GM12891 (cell line): Measurements from ENCODE around the gene PGLYRP1.

Experiments used
- DNase-seq: peaks from one replicate; pipeline ENCODE4 v3.0.0; 2011; ENCODE audit warnings: low spot score; ENCODE audit not compliant: insufficient read length
- FAIRE-seq: peaks from 2 replicates; lab custom pipeline; 2011; peaks lifted over from hg19 to GRCh38; lab: Jason Lieb, UNC
- PAX5 ChIP-seq: IDR thresholded peaks from 2 replicates; pipeline ENCODE4 v1.6.1; 2011; ENCODE audit warnings: low read length, moderate library complexity, mild to moderate bottlenecking; ENCODE audit not compliant: insufficient read depth, severe bottlenecking
- POLR2A ChIP-seq: IDR thresholded peaks from 2 replicates; pipeline ENCODE4 v1.6.1; 2011; ENCODE audit warnings: low read depth, low read length, control low read depth
- POLR2AphosphoS5 ChIP-seq: IDR thresholded peaks from 2 replicates; pipeline ENCODE4 v1.6.1; 2011; ENCODE audit warnings: low read depth, low read length, control low read depth
- POU2F2 ChIP-seq: IDR thresholded peaks from 2 replicates; pipeline ENCODE4 v1.6.1; 2011; ENCODE audit warnings: low read depth, mild to moderate bottlenecking, control low read depth, low read length, moderate library complexity
- SPI1 ChIP-seq: IDR thresholded peaks from 2 replicates; pipeline ENCODE4 v1.6.1; 2011; ENCODE audit warnings: low read depth, low read length, control low read depth
- TAF1 ChIP-seq: IDR thresholded peaks from 2 replicates; pipeline ENCODE4 v1.6.1; 2011; ENCODE audit warnings: low read depth, low read length, control low read depth

PGLYRP1 gene

DNA sequence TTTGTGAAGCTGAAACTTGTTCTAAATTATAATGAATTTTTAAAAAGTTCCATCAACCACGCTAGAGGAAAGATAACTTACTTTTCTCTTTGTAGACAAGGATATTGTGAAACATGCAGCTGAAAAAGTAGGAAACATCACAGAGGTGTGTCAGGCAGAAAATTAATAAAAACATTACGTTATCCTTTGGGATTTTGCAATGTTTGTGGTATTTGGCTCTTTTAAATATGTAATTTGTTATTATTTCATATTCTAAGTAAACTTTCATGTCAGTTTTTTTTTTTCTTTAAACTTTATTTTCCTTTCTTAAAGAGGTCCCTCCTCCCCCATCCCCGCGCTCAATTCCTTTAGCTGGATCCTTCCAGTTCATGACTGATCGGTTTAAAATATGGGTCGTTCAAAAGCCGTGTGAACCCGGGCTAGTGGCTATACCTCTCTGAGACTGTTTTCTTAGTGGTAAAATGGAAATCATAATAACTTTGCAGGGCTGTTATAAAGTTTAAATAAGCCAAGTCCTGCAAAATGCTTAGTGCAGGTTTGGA, 28.3 kb downstream of the PGLYRP1 start:
- DNase-seq (no peak), FAIRE-seq (no peak)
- no peak for TF ChIP-seq SPI1

DNA sequence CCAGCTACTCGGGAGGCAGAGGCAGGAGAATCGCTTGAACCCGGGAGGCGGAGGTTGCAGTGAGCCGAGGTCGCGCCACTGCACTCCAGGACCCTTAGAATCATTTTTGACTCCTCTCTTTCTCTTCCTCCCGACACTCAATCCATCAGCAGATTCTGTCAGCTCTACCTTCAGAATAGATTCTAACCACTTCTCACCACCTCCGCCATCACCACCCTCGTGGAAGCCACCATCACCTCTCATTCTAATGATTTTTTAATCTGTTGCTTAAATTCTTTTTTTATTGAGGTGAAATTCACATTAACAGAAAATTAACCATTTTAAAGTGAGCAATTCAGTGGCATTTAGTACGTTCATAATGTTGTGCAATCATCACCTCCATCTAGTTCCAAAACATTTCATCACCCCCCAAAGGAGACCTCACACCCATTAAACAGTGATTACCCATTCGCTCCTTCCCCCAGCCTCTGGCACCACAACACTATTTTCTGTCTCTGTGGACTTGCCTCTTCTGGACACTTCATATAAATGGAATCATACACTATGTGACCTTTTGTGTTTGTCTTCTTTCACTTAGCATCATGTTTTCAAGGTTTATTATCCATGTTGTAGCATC, 32.6 kb downstream of the PGLYRP1 start:
- TF ChIP-seq TAF1 (no peak), POLR2AphosphoS5 (no peak), POU2F2 (no peak), POLR2A (no peak)
- no peak for DNase-seq
- no peak for FAIRE-seq

DNA sequence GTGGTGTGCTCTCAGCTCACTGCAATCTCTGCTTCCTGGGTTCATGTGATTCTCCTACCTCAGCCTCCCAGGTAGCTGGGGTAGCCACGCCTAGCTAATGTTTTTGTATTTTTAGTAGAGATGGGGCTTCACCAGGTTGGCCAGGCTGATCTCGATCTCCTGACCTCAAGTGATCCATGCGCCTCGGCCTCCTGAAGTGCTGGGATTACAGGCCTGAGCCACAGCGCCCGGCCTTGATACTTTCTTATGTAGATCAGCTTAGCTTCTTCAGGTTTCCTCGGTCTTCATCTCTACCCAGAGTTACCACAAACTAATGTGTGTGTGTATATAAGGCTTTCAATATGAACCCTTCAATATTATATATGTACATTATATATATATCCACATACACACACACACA, 37.5 kb downstream of the PGLYRP1 start:
- TF ChIP-seq POLR2AphosphoS5 (no peak), TAF1 (no peak), PAX5 (no peak), POU2F2 (no peak), SPI1 (no peak)
- no peak for DNase-seq
- FAIRE-seq = no peak

DNA sequence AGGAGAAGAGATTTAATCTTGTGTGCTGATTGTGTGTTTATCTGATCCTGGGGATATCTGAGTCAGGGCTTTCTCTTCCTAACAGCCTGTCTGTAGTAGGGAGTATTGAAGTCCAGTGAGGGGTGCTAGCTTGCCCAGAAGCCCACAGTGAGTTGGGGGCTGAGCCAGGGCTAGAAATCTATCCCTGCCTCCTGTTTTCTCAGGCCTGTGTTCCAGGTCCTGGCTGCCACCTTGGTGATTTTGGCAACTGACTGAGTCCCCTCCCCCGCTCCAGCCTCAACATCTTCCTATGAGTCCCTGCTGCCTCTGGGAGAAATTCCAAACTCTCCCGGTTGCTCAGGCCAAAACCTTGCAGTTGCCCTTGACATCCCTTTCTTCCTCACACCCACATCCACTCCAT, 41.5 kb downstream of the PGLYRP1 start:
- DNase-seq (no peak), FAIRE-seq (no peak)
- TF ChIP-seq POLR2AphosphoS5 = no peak
- no peak for TF ChIP-seq POLR2A
- TF ChIP-seq PAX5 = no peak
- no peak for TF ChIP-seq POU2F2
- no peak for TF ChIP-seq TAF1
- TF ChIP-seq SPI1 = no peak

DNA sequence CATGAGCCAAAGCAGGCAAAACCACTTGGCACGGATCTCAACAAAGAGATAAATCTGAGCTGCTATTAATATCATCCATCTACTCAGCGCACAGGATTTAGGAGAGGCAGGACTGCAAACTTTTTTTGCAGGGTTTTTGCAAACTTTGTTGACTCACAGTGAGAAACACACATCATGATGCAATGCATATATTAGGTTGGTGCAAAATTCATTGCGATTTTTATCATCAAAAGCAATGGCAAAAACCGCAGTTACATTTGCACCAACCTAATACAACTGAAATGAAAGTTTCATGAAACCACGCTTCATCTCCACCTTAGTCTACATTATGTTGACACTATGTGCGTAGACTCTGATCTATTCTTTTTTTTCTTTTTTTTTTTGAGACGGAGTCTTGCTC, 44.7 kb downstream of the PGLYRP1 start:
- DNase-seq (no peak), FAIRE-seq (no peak)
- TF ChIP-seq TAF1 (no peak), POLR2AphosphoS5 (no peak), SPI1 (no peak), PAX5 (no peak), POLR2A (no peak), POU2F2 (no peak)

DNA sequence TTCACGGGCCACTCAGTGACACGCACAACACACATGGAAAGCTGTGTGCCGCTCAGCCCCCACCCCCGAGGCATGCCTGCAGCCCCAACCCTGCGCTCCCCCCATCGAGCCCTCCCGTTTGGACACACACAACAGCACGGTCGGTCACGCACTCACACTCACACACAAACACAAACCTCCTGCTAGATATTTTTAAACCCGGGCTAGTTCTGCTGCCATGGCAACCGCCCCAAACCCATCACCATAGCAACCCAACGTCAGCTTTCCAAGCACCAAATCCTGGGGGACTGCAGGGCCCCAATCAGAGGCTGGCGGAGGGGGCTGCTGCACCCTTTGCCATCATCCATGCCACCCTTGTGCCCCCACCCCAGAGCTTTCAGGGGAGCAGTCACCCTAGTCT, 46.7 kb downstream of the PGLYRP1 start:
- no peak for TF ChIP-seq POU2F2
- TF ChIP-seq POLR2AphosphoS5 = no peak
- no peak for TF ChIP-seq SPI1
- no peak for TF ChIP-seq PAX5
- no peak for TF ChIP-seq POLR2A
- no peak for TF ChIP-seq TAF1
- DNase-seq = no peak
- FAIRE-seq = no peak

DNA sequence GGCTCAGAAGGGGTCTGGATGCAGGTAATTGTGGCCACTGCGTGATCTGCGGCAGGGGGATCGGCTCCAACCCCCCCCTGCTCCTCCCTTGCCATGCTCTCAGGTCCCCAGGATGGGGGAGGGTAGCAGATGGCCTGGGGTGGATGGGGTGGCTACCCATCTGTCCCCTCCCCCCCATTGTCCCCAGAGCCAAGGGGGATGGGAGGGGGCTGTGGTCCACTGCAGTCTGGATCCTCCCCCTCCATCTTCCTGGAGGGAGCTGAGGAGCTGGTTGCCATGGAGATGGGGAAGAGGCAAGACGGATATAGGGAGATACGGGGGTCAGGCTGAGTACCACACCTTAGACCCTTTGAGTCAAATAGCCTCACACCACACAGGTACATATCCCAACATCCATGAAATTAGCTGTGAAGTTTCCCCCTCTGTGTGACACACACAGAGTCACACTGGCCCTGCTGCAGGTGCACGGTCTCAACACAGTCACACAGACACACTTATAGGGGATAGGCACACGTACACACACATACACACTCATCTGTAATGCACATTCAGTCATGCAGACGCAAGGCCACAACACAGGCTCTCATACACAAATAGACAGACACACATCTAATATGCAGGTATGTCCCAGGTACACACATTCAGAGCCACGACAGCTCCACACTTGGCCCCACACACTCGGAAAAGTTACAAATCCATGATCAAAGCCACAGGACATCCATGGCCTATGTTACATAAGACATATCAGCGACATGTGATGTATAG, 47.4 kb downstream of the PGLYRP1 start:
- FAIRE-seq (no peak), DNase-seq (no peak)
- TF ChIP-seq TAF1 (no peak), POLR2AphosphoS5 (no peak), POLR2A (no peak), POU2F2 (no peak), SPI1 (no peak), PAX5 (no peak)

DNA sequence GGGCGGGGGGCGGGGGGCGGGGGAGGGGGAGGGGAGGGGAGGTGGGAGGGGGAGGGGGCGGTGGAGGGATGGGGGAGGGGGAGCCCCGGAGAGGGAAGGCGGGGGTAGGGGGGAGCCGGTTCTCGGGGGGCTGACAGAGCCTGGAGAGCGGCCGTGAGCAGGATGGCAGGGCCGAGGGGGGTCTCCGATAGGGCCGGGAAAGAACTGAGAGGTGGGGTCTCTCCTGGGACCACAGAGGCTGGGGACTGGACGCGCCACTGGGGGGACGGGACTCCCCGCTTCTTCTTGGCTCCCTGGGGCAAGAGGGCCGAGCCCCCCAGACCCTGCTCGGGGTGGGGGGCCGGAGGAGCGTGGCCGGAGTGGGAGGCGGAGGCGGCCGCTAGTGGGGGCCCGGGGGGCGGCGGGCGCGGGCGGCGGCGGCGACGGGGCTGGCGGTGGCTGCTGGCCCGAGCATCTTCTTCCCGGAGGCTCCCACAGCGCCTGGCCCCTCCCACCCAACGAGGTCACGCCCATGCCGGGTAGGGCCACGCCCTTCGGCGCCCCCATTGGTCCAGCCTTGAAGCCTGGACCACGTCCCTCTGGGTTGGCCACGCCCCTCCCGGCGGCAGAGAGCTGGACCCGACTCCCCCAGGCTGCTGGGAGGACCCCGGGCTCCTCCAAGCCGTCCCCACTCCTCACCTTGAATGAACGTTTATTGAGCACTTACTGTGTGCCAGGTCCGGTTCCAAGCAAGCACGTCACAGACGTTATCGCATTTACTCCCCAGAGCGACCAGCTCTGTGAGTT, 49.1 kb downstream of the PGLYRP1 start, which contains the start of gene NOVA2:
NOVA2 (minus strand) TSS at position 313 of the 786 bp plus-strand sequence. CDS start 514 bp downstream, outside the sequence.
- DNase-seq (no peak), FAIRE-seq (peak; percentile 40)
- TF ChIP-seq PAX5 = no peak
- no peak for TF ChIP-seq POLR2AphosphoS5
- TF ChIP-seq POU2F2 = no peak
- no peak for TF ChIP-seq SPI1
- no peak for TF ChIP-seq POLR2A
- no peak for TF ChIP-seq TAF1

DNA sequence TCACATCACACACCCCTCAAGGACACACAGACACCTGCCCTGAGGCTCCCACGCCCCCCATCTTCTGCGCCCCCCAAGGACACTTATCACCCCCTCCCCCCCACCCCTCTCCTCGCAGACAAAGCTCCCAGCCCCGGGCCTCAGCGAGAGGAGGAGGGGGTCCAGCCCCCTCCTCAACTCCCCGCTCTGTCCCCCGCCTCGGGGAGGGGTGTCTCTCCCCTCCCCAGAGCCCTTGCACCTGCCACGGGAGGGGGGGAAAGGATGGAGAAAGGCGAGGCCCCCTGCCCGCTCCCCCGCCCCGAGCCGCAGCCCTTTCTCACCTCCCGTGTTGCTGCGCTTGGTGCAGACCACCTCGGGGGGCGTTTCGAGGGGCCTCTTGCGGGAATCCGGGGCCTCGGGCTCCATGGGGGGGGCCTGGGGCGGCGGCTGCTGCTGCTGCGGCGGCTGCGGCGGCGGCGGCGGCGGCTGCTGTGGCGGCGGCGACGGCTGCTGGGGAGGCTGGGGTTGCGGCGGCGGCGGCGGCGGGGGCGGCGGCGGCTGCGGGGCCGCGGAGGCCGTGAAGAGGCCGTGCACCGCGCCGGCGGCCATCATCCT, 49.8 kb downstream of the PGLYRP1 start:
- FAIRE-seq (no peak), DNase-seq (no peak)
- TF ChIP-seq POLR2A = no peak
- TF ChIP-seq PAX5 = no peak
- TF ChIP-seq TAF1 = no peak
- no peak for TF ChIP-seq SPI1
- no peak for TF ChIP-seq POLR2AphosphoS5
- no peak for TF ChIP-seq POU2F2
